B cell (primary cell): ENCODE measurements around the gene PAIP1. TPM values are rescaled to one million over a fixed set of nuclear protein-coding genes. Genes with fewer than 3 reads are reported as not detected.
"Not testable (repeated sequence)": the region's sequence is repeated elsewhere in the genome, so short reads cannot be mapped to it uniquely, and the experiment has no call there.

ENCODE experiments used
- ATAC-seq: fragments of 200-7000 bp; cut with Tn5 transposase; one replicate; pipeline ENCODE4 v1.10.0; 2021; ENCODE audit warnings: low read depth, mild to moderate bottlenecking, moderate number of reproducible peaks, moderate library complexity
- CTCF ChIA-PET: fragments of 350-600 bp; sonication (Branson Sonifier 250); formaldehyde crosslinking; loops from one replicate; lab custom pipeline; 2021; ENCODE audit warnings: antibody characterized with exemption, inconsistent platforms; lab: Charles Lee
- POLR2A ChIA-PET: fragments of 350-600 bp; sonication (Branson Sonifier 250); formaldehyde crosslinking; loops from one replicate; lab custom pipeline; 2021; ENCODE audit warnings: antibody characterized with exemption; lab: Charles Lee
- DNase-seq: peaks from one replicate; pipeline ENCODE4 v3.0.0; 2013
- H2AFZ ChIP-seq: 2 replicates; pipeline ENCODE4 v1.6.1; 2012; ENCODE audit warnings: mild to moderate bottlenecking, low read depth, low read length; ENCODE audit not compliant: insufficient read depth, poor library complexity, severe bottlenecking
- H3K27ac ChIP-seq, 2 donors: 1 replicate in 1 of 2; 2 replicates in 1 of 2; pipeline ENCODE4 v1.5.1; 2012 to 2013; ENCODE audit warnings: low read length in 2 of 2, mild to moderate bottlenecking in 2 of 2, moderate library complexity in 1 of 2
- H3K27me3 ChIP-seq, 4 experiments: fragments of 200-600 bp in 1 of 4; sonication (generic) in 1 of 4; replicated peaks in 1 of 4; 1 replicate in 2 of 4; 2 replicates in 2 of 4; pipeline versions ENCODE4 v1.6.1 to v1.7.0; 2013 to 2016; ENCODE audit warnings: low read length in 3 of 4, mild to moderate bottlenecking in 2 of 4, mixed read lengths in 1 of 4, moderate library complexity in 1 of 4; ENCODE audit not compliant: insufficient read depth in 4 of 4, control insufficient read depth in 3 of 4; ENCODE audit errors: control extremely low read depth in 1 of 4
- H3K36me3 ChIP-seq, 2 experiments: replicated peaks in 1 of 2; 1 replicate in 1 of 2; 2 replicates in 1 of 2; pipeline versions ENCODE4 v1.6.1 to v1.7.1; 2013; ENCODE audit warnings: low read length in 1 of 2; ENCODE audit not compliant: insufficient read depth in 2 of 2, control insufficient read depth in 1 of 2; ENCODE audit errors: control extremely low read depth in 1 of 2, extremely low read depth in 1 of 2
- H3K4me1 ChIP-seq, 2 donors: fragments of 200-600 bp in 1 of 2; sonication (generic) in 1 of 2; 1 replicate in 1 of 2; 2 replicates in 1 of 2; pipeline versions ENCODE4 v1.5.1 to v1.6.1; 2013 to 2017; ENCODE audit warnings: low read length in 2 of 2; ENCODE audit not compliant: control insufficient read depth in 2 of 2, insufficient read depth in 2 of 2
- H3K4me2 ChIP-seq: replicated peaks from 2 replicates; pipeline ENCODE3; 2012; ENCODE audit warnings: mild to moderate bottlenecking, low read depth, low read length; ENCODE audit not compliant: poor library complexity, severe bottlenecking
- H3K4me3 ChIP-seq, 5 experiments: fragments of 200-600 bp in 1 of 5; sonication (generic) in 1 of 5; 1 replicate in 3 of 5; 2 replicates in 2 of 5; pipeline versions ENCODE4 v1.5.1 to v1.7.0; 2011 to 2016; ENCODE audit warnings: low read length in 4 of 5, mild to moderate bottlenecking in 4 of 5, low read depth in 2 of 5, control low read depth in 1 of 5, moderate library complexity in 1 of 5; ENCODE audit not compliant: insufficient read depth in 1 of 5; ENCODE audit errors: control extremely low read depth in 1 of 5, extremely low read depth in 1 of 5
- H3K79me2 ChIP-seq: fragments of 200-600 bp; sonication (generic); one replicate; pipeline ENCODE4 v1.6.0; 2016; ENCODE audit warnings: low read length; ENCODE audit not compliant: control insufficient read depth, insufficient read depth
- H3K9ac ChIP-seq: fragments of 200-600 bp; sonication (generic); 2 replicates; pipeline ENCODE4 v1.6.1; 2017; ENCODE audit warnings: mild to moderate bottlenecking, low read length, moderate library complexity
- H3K9me3 ChIP-seq, 3 donors: one replicate each; pipeline versions ENCODE4 v1.6.1 to v1.7.1; 2013; ENCODE audit warnings: low read length in 2 of 3; ENCODE audit not compliant: control insufficient read depth in 2 of 3, insufficient read depth in 1 of 3; ENCODE audit errors: control extremely low read depth in 1 of 3
- H4K20me1 ChIP-seq: 2 replicates; pipeline ENCODE4 v1.6.0; 2012; ENCODE audit warnings: mild to moderate bottlenecking, low read length; ENCODE audit not compliant: insufficient read depth, control insufficient read depth, poor library complexity, severe bottlenecking
- H3K27ac Mint-ChIP-seq: one replicate; pipeline ENCODE4 v1.8.0; 2021; ENCODE audit warnings: mixed read lengths
- H3K27me3 Mint-ChIP-seq: one replicate; pipeline ENCODE4 v1.8.0; 2021; ENCODE audit warnings: mixed read lengths
- H3K4me1 Mint-ChIP-seq: one replicate; pipeline ENCODE4 v1.8.0; 2021; ENCODE audit warnings: mixed read lengths
- H3K4me3 Mint-ChIP-seq: one replicate; pipeline ENCODE4 v1.8.0; 2021; ENCODE audit warnings: mixed read lengths
- H3K9me3 Mint-ChIP-seq: one replicate; pipeline ENCODE4 v1.8.0; 2022; ENCODE audit warnings: mixed read lengths; ENCODE audit not compliant: insufficient read depth
- EZH2 ChIP-seq: IDR thresholded peaks from 2 replicates; pipeline ENCODE4 v1.6.1; 2012; ENCODE audit warnings: borderline replicate concordance, low read depth, mild to moderate bottlenecking, moderate library complexity, low read length; ENCODE audit not compliant: insufficient read depth, poor library complexity, severe bottlenecking
- WGBS: methylation state at CpG from one replicate; pipeline ENCODE4 v1.1.5; 2013; ENCODE audit warnings: missing lambda C conversion rate; ENCODE audit not compliant: insufficient coverage; 5-methylcytosine and 5-hydroxymethylcytosine counted together
- intact Hi-C: fragments of 100-400 bp; cut with micrococcal nuclease; formaldehyde crosslinking; loops from one replicate; pipeline ENCODE4 v1.10.0; 2022
- polyA plus RNA-seq: library from polyadenylated mRNA; depleted of rRNA; stranded (reverse); fragments of >200 nt; gene quantifications from 2 replicates; pipeline ENCODE4 v1.2.3, GENCODE V29; 2012
- total RNA-seq, 2 donors: library from RNA; stranded (reverse); fragments of 120-200 nt in 1 of 2; gene quantifications; 1 replicate in 1 of 2; 2 replicates in 1 of 2; pipeline versions ENCODE4 v1.2.3 to v1.2.4, GENCODE V29; 2013 to 2022
- TF ChIP-seq, protein P1 (sequence below): fragments of 200-600 bp; IDR thresholded peaks from one replicate; pipeline ENCODE4 v1.8.0; 2022; ENCODE audit warnings: antibody characterized with exemption, mild to moderate bottlenecking

PAIP1 gene
- total and polyA plus RNA-seq, 2 donors (not counting 1 experiment from before 2014, with no cell fraction given), result 23.0 to 31.8 TPM

DNA sequence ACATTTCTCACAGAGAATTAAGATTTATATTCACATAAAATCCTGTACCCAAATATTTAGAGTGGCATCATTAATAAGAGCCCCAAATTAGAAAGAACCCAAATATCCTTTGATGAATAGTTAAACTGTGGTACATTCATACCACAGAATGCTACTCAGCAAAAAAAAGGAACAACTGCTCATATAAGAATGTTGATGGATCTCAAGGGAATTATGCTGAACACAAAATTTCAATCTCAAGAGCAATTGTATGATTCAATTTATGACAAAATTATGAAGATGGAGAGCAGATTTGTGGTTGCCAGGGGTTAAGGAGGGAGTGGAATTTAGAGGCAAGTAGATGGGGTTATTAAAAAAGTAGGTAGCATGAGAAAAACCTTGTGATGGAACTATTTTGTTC, 4.5 kb upstream of the PAIP1 start:
- CTCF ChIA-PET, result no interaction called here
- no peaks in the 10 kb centered on the region for H3K27me3 ChIP-seq
- no peak for ATAC-seq

GRCh38 chr5:43560128-43560527, 3.3 kb upstream of the PAIP1 start:
- ChIA-PET POLR2A (interaction anchor here (1.4 kb wide), 1 partner anchor 76 kb away, joined by 14 read pairs; the partner anchor contains the start of gene TMEM267), CTCF (interaction anchor here (0.8 kb wide), 1 partner anchor 170 kb away, joined by 3 read pairs; no protein-coding TSS in a partner anchor)
- H3K4me3 Mint-ChIP-seq, result no peak overlapping the region
- Histone ChIP-seq H3K4me2 (no peak overlapping the region), H3K9me3 (no peaks in the 10 kb centered on the region), H3K36me3 (no peaks in the 10 kb centered on the region), H3K27ac (no peak overlapping the region), H2AFZ (no peak overlapping the region), H3K9ac (no peak overlapping the region), H3K27me3 (no peaks in the 10 kb centered on the region), H3K4me1 (peaks cover 12 to 14% of the 10 kb centered on the region in 2 donors), H3K79me2 (peaks cover 14% of the 10 kb centered on the region), H3K4me3 (no peak overlapping the region), H4K20me1 (no peaks in the 10 kb centered on the region)
- TF ChIP-seq EZH2, result no peak
- TF ChIP-seq, protein P1, sequence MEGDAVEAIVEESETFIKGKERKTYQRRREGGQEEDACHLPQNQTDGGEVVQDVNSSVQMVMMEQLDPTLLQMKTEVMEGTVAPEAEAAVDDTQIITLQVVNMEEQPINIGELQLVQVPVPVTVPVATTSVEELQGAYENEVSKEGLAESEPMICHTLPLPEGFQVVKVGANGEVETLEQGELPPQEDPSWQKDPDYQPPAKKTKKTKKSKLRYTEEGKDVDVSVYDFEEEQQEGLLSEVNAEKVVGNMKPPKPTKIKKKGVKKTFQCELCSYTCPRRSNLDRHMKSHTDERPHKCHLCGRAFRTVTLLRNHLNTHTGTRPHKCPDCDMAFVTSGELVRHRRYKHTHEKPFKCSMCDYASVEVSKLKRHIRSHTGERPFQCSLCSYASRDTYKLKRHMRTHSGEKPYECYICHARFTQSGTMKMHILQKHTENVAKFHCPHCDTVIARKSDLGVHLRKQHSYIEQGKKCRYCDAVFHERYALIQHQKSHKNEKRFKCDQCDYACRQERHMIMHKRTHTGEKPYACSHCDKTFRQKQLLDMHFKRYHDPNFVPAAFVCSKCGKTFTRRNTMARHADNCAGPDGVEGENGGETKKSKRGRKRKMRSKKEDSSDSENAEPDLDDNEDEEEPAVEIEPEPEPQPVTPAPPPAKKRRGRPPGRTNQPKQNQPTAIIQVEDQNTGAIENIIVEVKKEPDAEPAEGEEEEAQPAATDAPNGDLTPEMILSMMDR, result no peak
- H3K4me1 Mint-ChIP-seq, result peaks cover 13% of the 10 kb centered on the region
- 69% methylated on average over 2 of the region's 2 CpGs for WGBS
- H3K27me3 Mint-ChIP-seq, result no peaks in the 10 kb centered on the region
- DNase-seq, result no peak
- no peaks in the 10 kb centered on the region for H3K9me3 Mint-ChIP-seq
- intact Hi-C loops, result no loop called here
- no peak for ATAC-seq
- no peak overlapping the region for H3K27ac Mint-ChIP-seq

More for the DNA sequence above, 4.5 kb upstream of the PAIP1 start:
- H3K4me3 ChIP-seq, result no peak overlapping the region
- Mint-ChIP-seq H3K27me3 (no peaks in the 10 kb centered on the region), H3K4me3 (no peak overlapping the region), H3K27ac (no peak overlapping the region), H3K4me1 (peaks cover 4% of the 10 kb centered on the region), H3K9me3 (no peaks in the 10 kb centered on the region)
- peaks cover 2% of the 10 kb centered on the region for H3K79me2 ChIP-seq
- H3K9me3 ChIP-seq, result no peaks in the 10 kb centered on the region
- H2AFZ ChIP-seq, result no peak overlapping the region
- H3K4me1 ChIP-seq, result peaks cover 3 to 6% of the 10 kb centered on the region in 2 donors
- no peak overlapping the region for H3K27ac ChIP-seq
- POLR2A ChIA-PET, result no interaction called here
- no peak for DNase-seq
- intact Hi-C loops, result no loop called here
- TF ChIP-seq EZH2, result no peak
- TF ChIP-seq, protein P1, result no peak
- no peak overlapping the region for H3K9ac ChIP-seq
- H4K20me1 ChIP-seq, result no peaks in the 10 kb centered on the region
- no peak overlapping the region for H3K4me2 ChIP-seq
- H3K36me3 ChIP-seq, result no peaks in the 10 kb centered on the region

- not testable (repeated sequence) for H3K9me3 Mint-ChIP-seq, H3K9me3 ChIP-seq, H3K27me3 ChIP-seq, DNase-seq, H3K27me3 Mint-ChIP-seq
- peak overlapping the region; percentile 92 for H3K27ac Mint-ChIP-seq
- H3K4me1 ChIP-seq, result peaks cover 14 to 31% of the 10 kb centered on the region in 2 donors
- H3K4me3 Mint-ChIP-seq, result peak overlapping the region; percentile 93
- CTCF ChIA-PET, result interaction anchor here (2.8 kb wide), 2 partner anchors 47 to 72 kb away, joined by 20 to 21 read pairs; partner anchors contain the start of genes NNT and TMEM267
- H3K27ac ChIP-seq, result peak overlapping the region; percentile 81 to 91
- H4K20me1 ChIP-seq, result peaks cover 25% of the 10 kb centered on the region
- under 1% methylated on average over 30 of the region's 30 CpGs for whole genome bisulfite sequencing
- intact Hi-C loops, result loop anchor here (1.0 to 10.0 kb wide), 10 partner anchors 41 to 1632 kb away; partner anchors contain the start of genes C5orf34, FBXO4, HMGCS1 and NNT
- peak; percentile 87 for ATAC-seq
- H3K4me1 Mint-ChIP-seq, result peaks cover 16% of the 10 kb centered on the region
- peak overlapping the region; percentile 90 for H3K9ac ChIP-seq
- peak overlapping the region; percentile 96 for H2AFZ ChIP-seq
- peaks cover 2 to 29% of the 10 kb centered on the region in 2 experiments for H3K36me3 ChIP-seq
- H3K4me3 ChIP-seq, result peak overlapping the region; percentile 66 to 83 (median 79)
- peaks cover 50% of the 10 kb centered on the region for H3K79me2 ChIP-seq
- peak overlapping the region; percentile 87 for H3K4me2 ChIP-seq
- POLR2A ChIA-PET, result interaction anchor here (1.9 to 2.9 kb wide), 2 partner anchors 46 to 72 kb away, joined by 18 read pairs; partner anchors contain the start of genes NNT and TMEM267
These were observed 345 bp downstream of the PAIP1 start for GRCh38 chr5:43556607-43556856.
